ENCODE results near the gene DPP7.

GRCh38 chr9:137157618-137158415, 43.3 kb upstream of the DPP7 start:
- TF ChIP-seq, protein P1, sequence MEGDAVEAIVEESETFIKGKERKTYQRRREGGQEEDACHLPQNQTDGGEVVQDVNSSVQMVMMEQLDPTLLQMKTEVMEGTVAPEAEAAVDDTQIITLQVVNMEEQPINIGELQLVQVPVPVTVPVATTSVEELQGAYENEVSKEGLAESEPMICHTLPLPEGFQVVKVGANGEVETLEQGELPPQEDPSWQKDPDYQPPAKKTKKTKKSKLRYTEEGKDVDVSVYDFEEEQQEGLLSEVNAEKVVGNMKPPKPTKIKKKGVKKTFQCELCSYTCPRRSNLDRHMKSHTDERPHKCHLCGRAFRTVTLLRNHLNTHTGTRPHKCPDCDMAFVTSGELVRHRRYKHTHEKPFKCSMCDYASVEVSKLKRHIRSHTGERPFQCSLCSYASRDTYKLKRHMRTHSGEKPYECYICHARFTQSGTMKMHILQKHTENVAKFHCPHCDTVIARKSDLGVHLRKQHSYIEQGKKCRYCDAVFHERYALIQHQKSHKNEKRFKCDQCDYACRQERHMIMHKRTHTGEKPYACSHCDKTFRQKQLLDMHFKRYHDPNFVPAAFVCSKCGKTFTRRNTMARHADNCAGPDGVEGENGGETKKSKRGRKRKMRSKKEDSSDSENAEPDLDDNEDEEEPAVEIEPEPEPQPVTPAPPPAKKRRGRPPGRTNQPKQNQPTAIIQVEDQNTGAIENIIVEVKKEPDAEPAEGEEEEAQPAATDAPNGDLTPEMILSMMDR (IDR thresholded peaks at IDR 0.05 in 2 of 3, conservative IDR thresholded peaks at IDR 0.05 in 1 of 3; ENCODE audit: control insufficient read depth in 2 of 3, extremely low read depth in 1 of 3, insufficient read depth in 1 of 3, low read depth in 3 of 3, low read length in 3 of 3), result no peak
- TF ChIP-seq CEBPB (IDR thresholded peaks at IDR 0.05; ENCODE audit: borderline replicate concordance in 1 of 2, low read depth in 2 of 2, low read length in 2 of 2) (no peak), SPI1 (IDR thresholded peaks at IDR 0.05; ENCODE audit: borderline replicate concordance, insufficient read depth, low read depth, low read length) (no peak), EZH2 (IDR thresholded peaks at IDR 0.05; ENCODE audit: borderline replicate concordance, control insufficient read depth, low read depth, low read length) (no peak)
